NT2/D1 (cell line): Measurements from ENCODE around the gene GLIS1.

Experiments used
- SUZ12 ChIP-seq: IDR thresholded peaks from 2 replicates; pipeline ENCODE4 v1.6.1; 2011; ENCODE audit not compliant: insufficient read length, insufficient read depth; ENCODE audit errors: extremely low read depth
- YY1 ChIP-seq: IDR thresholded peaks from 2 replicates; pipeline ENCODE4 v1.6.1; 2011; ENCODE audit not compliant: insufficient read length, insufficient read depth
- ZNF274 ChIP-seq: IDR thresholded peaks from 2 replicates; pipeline ENCODE4 v1.6.1; 2011; ENCODE audit warnings: mild to moderate bottlenecking, low read depth, low read length

- TF ChIP-seq ZNF274, result no peak
- no peak for TF ChIP-seq SUZ12
- TF ChIP-seq YY1, result no peak
Observed at GRCh38 chr1:53561503-53562105, 177.4 kb downstream of the GLIS1 start.
